ENCODE measurements around the gene DSTN. TPM values are rescaled to one million over a fixed set of nuclear protein-coding genes. Genes with fewer than 3 reads are reported as not detected.

DSTN gene
- polyA plus RNA-seq, 1 donor from 2014 or later = 235 TPM

Other genes with a start within 250 kb of the DSTN start
- 3.6 TPM for gene BFSP1, start 38.7 kb upstream of the DSTN start, polyA plus RNA-seq (ENCODE audit: insufficient read depth, low read depth, low replicate concordance)
- gene RRBP1, start 112.2 kb downstream of the DSTN start, polyA plus RNA-seq (ENCODE audit: insufficient read depth, low read depth, low replicate concordance) = 33.7 TPM
- gene BANF2, start 129.9 kb downstream of the DSTN start, polyA plus RNA-seq (ENCODE audit: insufficient read depth, low read depth, low replicate concordance) = not detected

Measured in brain (organoid and tissue), 1 donor.